GM19468 (cell line): ENCODE data around the gene FAM184A.

Experiments used
- ATAC-seq: cut with Tn5 transposase; IDR thresholded peaks from one replicate; pipeline ENCODE4 v1.9.1; 2021; ENCODE audit warnings: mild to moderate bottlenecking, moderate library complexity, moderate number of reproducible peaks; ENCODE audit not compliant: unreplicated experiment; ENCODE audit errors: extremely low read depth

FAM184A gene

GRCh38 chr6:118930680-118931079 is 147.8 kb downstream of the FAM184A start:
- ATAC-seq: no peak

- no peak for ATAC-seq
These were observed 155.4 kb downstream of the FAM184A start for GRCh38 chr6:118923035-118923434.

- ATAC-seq: no peak
These were observed 157.4 kb downstream of the FAM184A start for GRCh38 chr6:118921084-118921483.

- no peak for ATAC-seq
These were observed 160.1 kb downstream of the FAM184A start for GRCh38 chr6:118918329-118918725.

- ATAC-seq: no peak
These were observed 160.7 kb downstream of the FAM184A start for GRCh38 chr6:118917546-118918328.

GRCh38 chr6:118914598-118914997 is 163.9 kb downstream of the FAM184A start:
- ATAC-seq: no peak

GRCh38 chr6:118913161-118913560 is 165.3 kb downstream of the FAM184A start:
- ATAC-seq: no peak

- no peak for ATAC-seq
These were observed 165.8 kb downstream of the FAM184A start for GRCh38 chr6:118912646-118913045.
